Peyer's patch (tissue), 4 donors: ENCODE data around the gene WDR18. TPM values are rescaled to one million over a fixed set of nuclear protein-coding genes. Genes with fewer than 3 reads are reported as not detected.

Experiments
- DNase-seq, 3 donors: peaks; one replicate each; pipeline ENCODE4 v3.0.0-alpha.2; 2017 to 2019
- H3K27ac ChIP-seq, 4 donors: fragments of 200-600 bp; sonication (generic); one replicate each; pipeline ENCODE4 v1.5.1; 2016 to 2019
- H3K27me3 ChIP-seq, 2 donors: fragments of 200-600 bp; sonication (generic); one replicate each; pipeline ENCODE4 v1.5.1; 2019
- H3K36me3 ChIP-seq, 3 donors: fragments of 200-600 bp; sonication (generic); one replicate each; pipeline ENCODE4 v1.5.1; 2016 to 2019
- H3K4me1 ChIP-seq, 4 donors: fragments of 200-600 bp; sonication (generic); one replicate each; pipeline ENCODE4 v1.5.1; 2016 to 2019
- H3K4me3 ChIP-seq, 4 donors: fragments of 200-600 bp; sonication (generic); 1 replicate in 3 of 4; 2 replicates in 1 of 4; pipeline ENCODE4 v1.5.1; 2016 to 2019; ENCODE audit warnings: mild to moderate bottlenecking in 1 of 4
- H3K9me3 ChIP-seq, 4 donors: fragments of 200-600 bp; sonication (generic); one replicate each; pipeline ENCODE4 v1.5.1; 2016 to 2019; ENCODE audit warnings: mild to moderate bottlenecking in 1 of 4
- POLR2A ChIP-seq, 2 donors: fragments of 450-650 bp; IDR thresholded peaks; one replicate each; pipeline ENCODE4 v1.5.1; 2017; ENCODE audit warnings: antibody characterized with exemption in 2 of 2, mild to moderate bottlenecking in 2 of 2, moderate library complexity in 2 of 2
- total RNA-seq, 4 donors: library from RNA; depleted of rRNA; stranded (reverse); fragments of >200 nt; gene quantifications; one replicate each; pipeline ENCODE4 v1.1.0, GENCODE V29; 2016
- TF ChIP-seq, protein P1 (sequence below), 6 experiments: fragments of 450-650 bp in 4 of 6; fragments of 200-600 bp in 2 of 6; sonication (generic) in 1 of 6; IDR thresholded peaks; one replicate each; pipeline ENCODE4 v1.5.1; 2017 to 2019; ENCODE audit warnings: antibody characterized with exemption in 6 of 6, mild to moderate bottlenecking in 3 of 6, moderate library complexity in 1 of 6

The WDR18 gene
- total RNA-seq, 4 donors from 2014 or later: 26.4 to 58.8 (median 40.5) TPM

DNA sequence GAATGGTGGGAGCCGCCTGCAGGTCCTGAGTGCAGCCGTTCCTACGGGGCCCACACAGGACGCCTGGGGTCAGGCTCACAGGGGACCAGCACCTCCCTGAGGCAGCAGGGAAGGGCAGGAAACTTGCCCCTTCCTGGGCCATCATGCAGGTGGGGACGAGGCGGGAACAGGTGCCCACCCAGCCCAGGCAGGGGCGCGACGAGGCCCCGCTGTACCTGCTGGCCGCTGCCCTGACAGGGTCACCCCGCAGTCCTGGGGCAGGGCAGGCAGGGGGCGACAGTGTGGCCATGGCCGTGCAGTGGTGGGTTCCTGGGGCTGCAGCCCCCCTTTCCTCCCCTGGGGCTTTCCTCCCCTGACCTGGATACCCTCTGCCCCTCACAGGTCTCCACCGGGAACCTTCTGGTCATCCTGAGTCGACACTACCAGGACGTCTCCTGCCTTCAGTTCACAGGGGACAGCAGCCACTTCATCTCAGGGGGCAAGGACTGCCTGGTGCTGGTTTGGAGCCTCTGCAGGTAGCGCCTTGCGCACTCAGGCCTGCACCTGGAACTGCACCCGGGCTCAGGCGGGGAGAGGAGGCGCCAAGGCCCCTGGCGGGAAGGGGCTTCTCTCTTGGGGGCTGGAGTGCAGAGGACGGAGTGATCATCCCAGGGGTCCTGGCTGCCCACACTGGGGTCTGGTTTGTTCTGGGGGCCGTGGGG is 5.4 kb downstream of the WDR18 start:
- DNase-seq: no peak
- Histone ChIP-seq H3K27me3 (no peaks in the 10 kb centered on the region), H3K36me3 (peaks cover 0 to 35% (median 0%) of the 10 kb centered on the region in 3 donors), H3K9me3 (no peaks in the 10 kb centered on the region), H3K27ac (no peak overlapping the region), H3K4me3 (no peak overlapping the region), H3K4me1 (peaks cover 0 to 9% (median 2%) of the 10 kb centered on the region in 4 donors)
- TF ChIP-seq, protein P1, sequence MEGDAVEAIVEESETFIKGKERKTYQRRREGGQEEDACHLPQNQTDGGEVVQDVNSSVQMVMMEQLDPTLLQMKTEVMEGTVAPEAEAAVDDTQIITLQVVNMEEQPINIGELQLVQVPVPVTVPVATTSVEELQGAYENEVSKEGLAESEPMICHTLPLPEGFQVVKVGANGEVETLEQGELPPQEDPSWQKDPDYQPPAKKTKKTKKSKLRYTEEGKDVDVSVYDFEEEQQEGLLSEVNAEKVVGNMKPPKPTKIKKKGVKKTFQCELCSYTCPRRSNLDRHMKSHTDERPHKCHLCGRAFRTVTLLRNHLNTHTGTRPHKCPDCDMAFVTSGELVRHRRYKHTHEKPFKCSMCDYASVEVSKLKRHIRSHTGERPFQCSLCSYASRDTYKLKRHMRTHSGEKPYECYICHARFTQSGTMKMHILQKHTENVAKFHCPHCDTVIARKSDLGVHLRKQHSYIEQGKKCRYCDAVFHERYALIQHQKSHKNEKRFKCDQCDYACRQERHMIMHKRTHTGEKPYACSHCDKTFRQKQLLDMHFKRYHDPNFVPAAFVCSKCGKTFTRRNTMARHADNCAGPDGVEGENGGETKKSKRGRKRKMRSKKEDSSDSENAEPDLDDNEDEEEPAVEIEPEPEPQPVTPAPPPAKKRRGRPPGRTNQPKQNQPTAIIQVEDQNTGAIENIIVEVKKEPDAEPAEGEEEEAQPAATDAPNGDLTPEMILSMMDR (IDR thresholded peaks at IDR 0.05): peak in 2 of 6 experiments; percentile 6 to 7
- no peak for TF ChIP-seq POLR2A (IDR thresholded peaks at IDR 0.05)

DNA sequence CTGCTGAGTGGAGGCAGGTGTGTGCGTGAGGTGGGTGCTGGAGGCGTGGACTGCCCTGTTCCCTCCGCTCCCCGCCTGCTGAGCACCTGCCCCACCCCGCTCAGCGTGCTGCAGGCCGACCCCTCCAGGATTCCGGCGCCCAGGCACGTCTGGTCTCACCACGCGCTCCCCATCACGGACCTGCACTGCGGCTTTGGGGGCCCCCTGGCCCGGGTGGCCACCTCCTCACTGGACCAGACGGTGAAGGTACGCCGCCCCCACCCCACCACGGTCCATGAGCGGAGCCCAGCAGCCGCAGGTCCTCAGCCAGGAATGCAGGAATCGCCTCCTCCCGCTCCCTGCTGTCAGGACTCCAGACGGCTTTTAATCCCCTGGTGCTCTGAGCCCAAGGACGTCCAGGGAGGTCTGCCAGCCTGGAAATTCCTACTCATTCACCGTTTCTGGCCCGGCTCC is 6.0 kb downstream of the WDR18 start:
- Histone ChIP-seq H3K9me3 (no peaks in the 10 kb centered on the region), H3K4me3 (no peak overlapping the region), H3K27ac (no peak overlapping the region), H3K27me3 (no peaks in the 10 kb centered on the region), H3K36me3 (peaks cover 0 to 37% (median 0%) of the 10 kb centered on the region in 3 donors), H3K4me1 (peaks cover 0 to 3% (median under 1%) of the 10 kb centered on the region in 4 donors)
- no peak for TF ChIP-seq POLR2A (IDR thresholded peaks at IDR 0.05)
- TF ChIP-seq, protein P1 (IDR thresholded peaks at IDR 0.05): no peak
- no peak for DNase-seq

DNA sequence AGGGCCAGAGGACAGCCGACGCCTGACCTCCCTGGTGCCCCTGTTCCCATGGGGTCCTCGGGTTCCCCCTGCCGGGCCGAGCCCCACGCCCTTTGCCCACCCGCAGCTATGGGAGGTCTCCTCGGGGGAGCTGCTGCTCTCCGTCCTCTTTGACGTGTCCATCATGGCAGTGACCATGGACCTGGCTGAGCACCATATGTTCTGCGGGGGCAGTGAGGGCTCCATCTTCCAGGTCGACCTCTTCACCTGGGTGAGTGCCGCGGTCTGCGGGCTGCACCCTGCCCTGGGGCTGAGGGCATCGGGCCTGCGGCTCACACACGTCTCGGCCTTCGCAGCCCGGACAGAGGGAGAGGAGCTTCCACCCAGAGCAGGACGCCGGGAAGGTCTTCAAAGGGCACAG is 6.6 kb downstream of the WDR18 start:
- no peak overlapping the region for H3K27ac ChIP-seq
- H3K9me3 ChIP-seq: no peaks in the 10 kb centered on the region
- H3K4me1 ChIP-seq: no peaks in the 10 kb centered on the region
- peaks cover 0 to 1% of the 10 kb centered on the region in 2 donors for H3K27me3 ChIP-seq
- TF ChIP-seq, protein P1 (IDR thresholded peaks at IDR 0.05): no peak
- TF ChIP-seq POLR2A (IDR thresholded peaks at IDR 0.05): no peak
- H3K4me3 ChIP-seq: no peak overlapping the region
- DNase-seq: no peak
- peaks cover 0 to 37% (median 0%) of the 10 kb centered on the region in 3 donors for H3K36me3 ChIP-seq

DNA sequence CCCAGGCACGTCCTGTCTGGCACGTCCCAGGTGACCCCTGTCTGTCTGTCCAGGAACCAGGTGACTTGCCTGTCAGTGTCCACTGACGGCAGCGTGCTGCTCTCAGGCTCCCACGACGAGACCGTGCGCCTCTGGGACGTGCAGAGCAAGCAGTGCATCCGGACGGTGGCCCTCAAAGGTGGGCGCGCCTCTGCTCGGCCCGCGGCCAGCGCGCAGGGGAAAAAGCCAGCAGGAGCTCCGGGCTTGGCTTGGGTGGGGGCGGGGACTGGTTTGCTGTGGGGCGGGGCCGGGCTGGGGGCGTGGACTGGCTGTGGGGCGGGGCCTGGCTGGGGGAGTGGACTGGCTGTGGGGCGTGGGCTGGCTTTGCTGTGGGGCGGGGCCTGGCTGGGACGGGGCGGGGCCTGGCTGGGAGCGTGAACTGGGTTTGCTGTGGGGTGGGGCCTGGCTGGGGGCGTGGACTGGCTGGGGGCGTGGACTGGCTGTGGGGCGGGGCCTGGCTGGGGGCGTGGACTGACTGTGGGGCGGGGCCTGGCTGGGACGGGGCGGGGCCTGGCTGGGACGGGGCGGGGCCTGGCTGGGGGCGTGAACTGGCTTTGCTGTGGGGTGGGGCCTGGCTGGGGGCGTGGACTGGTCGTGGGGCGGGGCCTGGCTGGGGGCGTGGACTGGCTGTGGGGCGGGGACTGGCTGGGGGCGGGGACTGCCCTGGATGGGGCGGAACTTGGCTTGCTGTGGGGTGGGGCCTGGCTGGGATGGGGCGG is 7.2 kb downstream of the WDR18 start:
- H3K27ac ChIP-seq: no peak overlapping the region
- no peak overlapping the region for H3K4me3 ChIP-seq
- H3K4me1 ChIP-seq: peaks cover 0 to 5% (median 3%) of the 10 kb centered on the region in 4 donors
- no peak for DNase-seq
- H3K36me3 ChIP-seq: peaks cover 0 to 37% (median 0%) of the 10 kb centered on the region in 3 donors
- H3K9me3 ChIP-seq: no peaks in the 10 kb centered on the region
- H3K27me3 ChIP-seq: peaks cover 0 to 7% of the 10 kb centered on the region in 2 donors
- TF ChIP-seq, protein P1 (IDR thresholded peaks at IDR 0.05): no peak
- TF ChIP-seq POLR2A (IDR thresholded peaks at IDR 0.05): no peak

DNA sequence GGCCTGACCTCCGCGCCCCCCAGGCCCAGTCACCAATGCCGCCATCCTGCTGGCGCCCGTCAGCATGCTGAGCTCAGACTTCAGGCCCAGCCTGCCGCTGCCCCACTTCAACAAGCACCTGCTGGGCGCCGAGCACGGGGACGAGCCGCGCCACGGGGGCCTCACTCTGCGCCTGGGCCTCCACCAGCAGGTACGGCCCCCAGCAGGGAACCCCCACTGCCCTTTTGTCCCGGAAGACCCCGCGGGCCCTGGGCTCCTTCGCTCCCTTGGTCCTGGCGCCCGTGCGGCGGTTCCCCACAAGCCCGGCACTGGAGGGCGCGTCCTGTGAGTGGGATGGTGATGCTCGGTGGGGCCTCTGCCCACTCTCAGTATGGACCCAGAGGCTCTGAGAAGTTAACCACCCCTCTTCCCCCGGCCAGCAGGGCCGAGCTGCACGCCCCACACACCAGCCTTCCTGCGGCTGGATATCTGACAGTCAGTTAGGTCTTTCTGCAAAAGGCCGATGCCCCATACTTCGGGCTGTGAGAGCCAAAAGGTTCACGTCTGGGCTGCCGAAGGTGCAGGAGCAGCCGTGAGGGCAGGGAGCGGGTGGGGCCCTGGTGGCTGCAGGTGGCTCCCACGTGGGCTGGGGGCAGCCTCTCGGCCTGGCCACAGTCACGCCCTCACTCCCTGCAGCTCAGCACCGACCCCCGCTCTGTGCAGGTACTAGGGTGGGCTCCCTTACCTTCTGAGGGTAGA is 8.0 kb downstream of the WDR18 start:
- no peak overlapping the region for H3K4me3 ChIP-seq
- peaks cover 0 to 30% (median 0%) of the 10 kb centered on the region in 3 donors for H3K36me3 ChIP-seq
- H3K27ac ChIP-seq: no peak overlapping the region
- peaks cover 0 to 10% (median 4%) of the 10 kb centered on the region in 4 donors for H3K4me1 ChIP-seq
- no peak for DNase-seq
- TF ChIP-seq, protein P1 (IDR thresholded peaks at IDR 0.05): no peak
- TF ChIP-seq POLR2A (IDR thresholded peaks at IDR 0.05): no peak
- peaks cover 0 to 9% of the 10 kb centered on the region in 2 donors for H3K27me3 ChIP-seq
- no peaks in the 10 kb centered on the region for H3K9me3 ChIP-seq
